Measurements from ENCODE around the gene BRSK2.

- TF ChIP-seq CTCF (IDR thresholded peaks at IDR 0.05; ENCODE audit: poor library complexity), result no peak
- TF ChIP-seq EZH2 (IDR thresholded peaks at IDR 0.05; ENCODE audit: borderline replicate concordance), result no peak
- no peak for TF ChIP-seq EZH2phosphoT487 (IDR thresholded peaks at IDR 0.05; ENCODE audit: low read depth, severe bottlenecking, unreplicated experiment)
Observed at GRCh38 chr11:1392111-1392510, 2.4 kb downstream of the BRSK2 start.
